Measurements from ENCODE around the gene KCNK17. TPM values are rescaled to one million over a fixed set of nuclear protein-coding genes. Genes with fewer than 3 reads are reported as not detected.

KCNK17 gene
- total and polyA plus RNA-seq, 2 of the 8 experiments (the other 6 are each of a cell fraction or from before 2014, with no cell fraction given) = 2.9 to 3.4 TPM

DNA sequence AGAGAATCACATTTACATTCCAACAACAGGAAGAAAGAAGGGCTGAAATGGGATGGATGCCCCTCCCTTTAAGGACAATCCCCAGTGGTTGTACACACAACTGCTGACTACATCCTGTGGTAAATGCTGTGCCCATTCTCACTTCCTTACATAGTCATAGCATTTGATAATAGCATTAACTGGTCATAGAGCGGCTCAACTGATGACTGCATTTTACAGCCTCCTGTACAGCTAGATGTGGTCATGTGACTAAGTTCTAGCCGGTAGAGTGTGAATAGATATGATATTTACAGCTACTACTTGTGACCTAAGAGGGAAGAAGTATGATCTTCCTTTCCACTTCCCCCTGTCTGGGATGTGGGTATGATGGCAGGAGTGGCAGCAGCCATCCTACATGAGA, 24.7 kb downstream of the KCNK17 start:
- DNase-seq (ENCODE audit: low read depth in 1 of 2, low spot score in 2 of 2) (no peak), FAIRE-seq (no peak)
- Histone ChIP-seq H3K27ac (ENCODE audit: low read depth, low read length) (no peak overlapping the region), H3K27me3 (replicated peaks in 1 of 4; ENCODE audit: control insufficient read depth in 3 of 4, extremely low read depth in 1 of 4, insufficient read depth in 3 of 4, low read length in 3 of 4) (peaks cover 0 to 9% (median 1%) of the 10 kb centered on the region in 4 experiments; a peak in 3 of 7 replicates), H3K18ac (ENCODE audit: extremely low read depth, low read length) (no peak overlapping the region), H3K4ac (replicated peaks; ENCODE audit: insufficient read length, low read depth, low read length) (no peak overlapping the region), H3K79me1 (ENCODE audit: low read depth, low read length) (no peaks in the 10 kb centered on the region), H2BK15ac (ENCODE audit: low read length) (no peak overlapping the region), H4K5ac (ENCODE audit: insufficient read length, low read depth, low read length) (no peak overlapping the region), H4K91ac (replicated peaks; ENCODE audit: insufficient read length, low read length) (no peak overlapping the region), H4K8ac (ENCODE audit: extremely low read depth, insufficient read depth, low read length) (no peak overlapping the region), H4K20me1 (replicated peaks in 1 of 2; ENCODE audit: control insufficient read depth in 1 of 2, insufficient read depth in 2 of 2, low read length in 2 of 2) (no peaks in the 10 kb centered on the region), H3K56ac (replicated peaks; ENCODE audit: insufficient read length, low read depth, low read length) (no peak overlapping the region), H3K4me1 (replicated peaks in 1 of 4; ENCODE audit: control insufficient read depth in 3 of 4, insufficient read depth in 4 of 4, low read length in 3 of 4) (peaks cover 0 to 12% (median 10%) of the 10 kb centered on the region in 4 experiments; a peak in 6 of 7 replicates), H3K23ac (ENCODE audit: insufficient read length) (no peak overlapping the region), H2AK5ac (ENCODE audit: low read depth, low read length) (no peak overlapping the region), H3K9me3 (ENCODE audit: insufficient read depth in 2 of 2, low read depth in 1 of 2, low read length in 1 of 2) (no peaks in the 10 kb centered on the region), H2BK5ac (ENCODE audit: low read depth, low read length) (no peak overlapping the region), H3K4me3 (ENCODE audit: extremely low read depth in 1 of 4, insufficient read depth in 2 of 4, low read depth in 3 of 4, low read length in 4 of 4) (no peak overlapping the region), H3K36me3 (ENCODE audit: control insufficient read depth in 2 of 4, insufficient read depth in 4 of 4, low read length in 3 of 4) (no peaks in the 10 kb centered on the region), H2BK20ac (ENCODE audit: low read length) (no peak overlapping the region), H2BK12ac (ENCODE audit: low read depth, low read length) (no peak overlapping the region), H3K9ac (replicated peaks in 1 of 4; ENCODE audit: extremely low read depth in 1 of 4, low read depth in 3 of 4, low read length in 3 of 4) (no peak overlapping the region), H3K23me2 (ENCODE audit: low read depth, low read length) (no peaks in the 10 kb centered on the region; the same call in none of the 2 replicates), H3K14ac (ENCODE audit: insufficient read length) (no peak overlapping the region), H2AFZ (ENCODE audit: low read length) (no peak overlapping the region), H3K79me2 (ENCODE audit: control insufficient read depth in 1 of 2, insufficient read depth in 2 of 2, low read length in 2 of 2) (no peaks in the 10 kb centered on the region), H3K4me2 (ENCODE audit: insufficient read depth in 1 of 2, low read depth in 2 of 2, low read length in 2 of 2) (no peak overlapping the region), H2BK120ac (replicated peaks; ENCODE audit: low read depth, low read length) (no peak overlapping the region)
- 94% methylated on average over 2 of the region's 2 CpGs; no CpG with 5 or more reads in 1 of the 2 experiments for WGBS, 2 experiments (ENCODE audit: extremely low coverage in 1 of 2, insufficient coverage in 1 of 2, insufficient read length in 1 of 2, insufficient replicate concordance in 2 of 2, low coverage in 1 of 2, low lambda C conversion rate in 2 of 2, missing lambda C conversion rate in 1 of 2)
- ChIA-PET POLR2A (ENCODE audit: partially characterized antibody) (no interaction called here), CTCF (ENCODE audit: partially characterized antibody) (interaction anchor here (0.6 to 47.4 kb wide), 4 partner anchors 12 to 293 kb away, joined by 3 to 1738 read pairs (median 76); partner anchors contain the start of gene KCNK5)
- TF ChIP-seq TAF1 (IDR thresholded peaks at IDR 0.05; ENCODE audit: low read depth, low read length) = no peak
- TF ChIP-seq EZH2 (IDR thresholded peaks at IDR 0.05; ENCODE audit: low read depth, low read length, severe bottlenecking) = no peak
- no peak for TF ChIP-seq YY1 (IDR thresholded peaks at IDR 0.05; ENCODE audit: low read depth, low read length)
- TF ChIP-seq CBX5 (IDR thresholded peaks at IDR 0.05; ENCODE audit: low read depth, low read length) = no peak
- TF ChIP-seq BACH1 (IDR thresholded peaks at IDR 0.05; ENCODE audit: low read length) = no peak
- no peak for TF ChIP-seq SIN3A (conservative IDR thresholded peaks at IDR 0.05 in 1 of 2, IDR thresholded peaks at IDR 0.05 in 1 of 2; ENCODE audit: low read depth in 1 of 2, low read length in 2 of 2)
- TF ChIP-seq GTF2F1 (IDR thresholded peaks at IDR 0.05; ENCODE audit: borderline replicate concordance, low read depth, low read length) = no peak
- TF ChIP-seq POLR2A (IDR thresholded peaks at IDR 0.05; ENCODE audit: control extremely low read depth in 1 of 2, low read depth in 2 of 2, low read length in 2 of 2) = no peak
- no peak for TF ChIP-seq PHF8 (conservative IDR thresholded peaks at IDR 0.05; ENCODE audit: low read depth, low read length)
- TF ChIP-seq, protein P1, sequence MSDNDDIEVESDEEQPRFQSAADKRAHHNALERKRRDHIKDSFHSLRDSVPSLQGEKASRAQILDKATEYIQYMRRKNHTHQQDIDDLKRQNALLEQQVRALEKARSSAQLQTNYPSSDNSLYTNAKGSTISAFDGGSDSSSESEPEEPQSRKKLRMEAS (IDR thresholded peaks at IDR 0.05) = no peak
- no peak for TF ChIP-seq KDM5A (IDR thresholded peaks at IDR 0.05; ENCODE audit: low read length)
- no peak for TF ChIP-seq JUN (IDR thresholded peaks at IDR 0.05; ENCODE audit: low read depth, low read length)
- TF ChIP-seq RXRA (IDR thresholded peaks at IDR 0.05; ENCODE audit: insufficient read depth, low read depth, low read length) = no peak
- no peak for TF ChIP-seq SRF (IDR thresholded peaks at IDR 0.05; ENCODE audit: low read depth, low read length)
- TF ChIP-seq TBP (IDR thresholded peaks at IDR 0.05; ENCODE audit: low read depth, low read length) = no peak

All from H1 (cell line).